GM18951 (cell line): ENCODE data around the gene ADARB2.

ENCODE experiments used
- POLR2A ChIP-seq: IDR thresholded peaks from 4 replicates; pipeline ENCODE4 v1.6.1; 2011; ENCODE audit warnings: mild to moderate bottlenecking; ENCODE audit not compliant: insufficient read length, insufficient read depth; ENCODE audit errors: extremely low read depth
- in situ Hi-C: fragments of 300-500 bp; cut with MboI; formaldehyde crosslinking; loops from one replicate; pipeline ENCODE4 v1.12.0; 2022; ENCODE audit warnings: low sequenced_read_pairs, mixed read lengths, inconsistent platforms; ENCODE audit not compliant: unreplicated experiment

Gene ADARB2

DNA sequence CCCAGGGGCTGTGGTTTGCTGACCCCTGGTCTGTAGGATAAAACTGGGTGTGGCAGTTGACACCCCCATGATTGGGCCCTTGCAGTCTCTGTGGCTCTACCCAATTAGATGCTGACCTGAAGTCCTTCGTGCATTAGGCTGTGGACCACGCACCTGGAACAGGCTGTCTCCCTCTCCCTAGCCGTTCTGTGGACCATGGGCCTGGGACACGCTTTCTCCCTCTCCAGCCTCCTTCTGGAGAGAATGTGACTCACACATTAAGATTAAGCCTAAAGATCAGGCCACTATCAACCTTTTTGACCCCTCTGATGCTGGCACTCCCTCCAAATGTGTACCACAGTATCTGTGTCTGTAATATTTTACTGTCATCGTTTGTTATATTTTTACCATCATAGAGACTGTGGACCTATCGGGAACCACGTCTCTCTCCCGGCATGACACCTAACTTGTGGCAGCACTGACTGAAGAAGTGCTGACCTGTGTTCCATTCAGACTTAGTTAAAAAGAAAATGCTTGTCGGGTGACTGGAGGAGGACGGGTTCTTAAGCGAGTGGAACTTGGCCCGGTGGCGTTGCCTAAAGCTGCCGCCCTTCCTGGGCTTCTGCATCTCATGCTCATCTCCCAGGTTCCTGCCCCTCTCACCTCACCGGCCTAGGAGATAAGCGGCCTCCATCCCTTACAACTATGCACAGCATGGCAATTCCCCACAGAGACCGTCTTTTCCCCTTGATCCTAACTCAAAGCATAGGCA lies 588.3 kb downstream of the ADARB2 start:
- TF ChIP-seq POLR2A = no peak
- in situ Hi-C loops = no loop called here

- TF ChIP-seq POLR2A = no peak
- in situ Hi-C loops = no loop called here
These were observed 589.5 kb downstream of the ADARB2 start for GRCh38 chr10:1147810-1148209.

GRCh38 chr10:1142596-1142995 lies 594.7 kb downstream of the ADARB2 start:
- in situ Hi-C loops = no loop called here
- no peak for TF ChIP-seq POLR2A

GRCh38 chr10:1141701-1142100 lies 595.6 kb downstream of the ADARB2 start:
- in situ Hi-C loops = no loop called here
- TF ChIP-seq POLR2A = no peak

DNA sequence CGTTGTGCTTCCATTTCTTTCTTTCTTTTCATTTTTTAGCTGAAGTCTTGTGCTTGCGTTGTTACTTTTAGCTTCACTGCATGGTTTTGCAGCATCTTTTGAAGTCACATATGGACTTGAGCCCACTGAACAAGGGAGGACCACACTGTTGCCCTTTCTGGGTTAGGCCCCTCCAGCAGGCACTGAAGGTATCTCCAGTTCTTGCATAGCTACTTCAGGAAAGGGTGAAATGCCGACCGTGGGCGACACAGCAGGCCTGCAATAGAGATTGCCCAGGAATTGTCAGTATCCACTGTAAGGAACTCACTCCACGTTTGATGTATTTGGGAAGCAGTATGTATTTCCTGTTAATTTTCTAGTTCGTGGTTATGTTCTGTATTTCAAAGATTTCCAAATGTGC lies 596.1 kb downstream of the ADARB2 start:
- TF ChIP-seq POLR2A = no peak

GRCh38 chr10:1138529-1138928 lies 598.8 kb downstream of the ADARB2 start:
- no peak for TF ChIP-seq POLR2A
- in situ Hi-C loops = no loop called here

More for the DNA sequence above, 596.1 kb downstream of the ADARB2 start:
- in situ Hi-C loops = no loop called here

- no peak for TF ChIP-seq POLR2A
- in situ Hi-C loops = no loop called here
These were observed 599.7 kb downstream of the ADARB2 start for GRCh38 chr10:1137499-1138163.

DNA sequence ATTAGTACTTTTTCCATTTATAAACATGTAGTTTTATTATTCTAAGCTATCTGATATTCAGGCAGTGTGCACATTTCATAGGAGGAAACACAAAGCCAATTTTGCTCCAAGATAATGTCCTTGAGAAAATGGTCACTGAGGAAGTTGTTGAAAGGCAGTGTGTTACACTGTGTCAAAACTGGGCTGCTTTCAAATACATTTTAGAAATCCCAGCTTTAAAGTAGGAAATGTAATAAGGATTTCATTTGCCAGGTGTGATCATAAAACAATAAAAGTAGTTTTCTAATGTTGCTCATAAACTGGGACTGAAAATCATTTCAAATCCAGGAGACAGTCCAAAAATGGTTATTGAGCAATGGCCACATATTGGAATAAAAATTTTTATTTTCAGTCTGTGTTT lies 601.1 kb downstream of the ADARB2 start:
- no peak for TF ChIP-seq POLR2A
- in situ Hi-C loops = no loop called here

DNA sequence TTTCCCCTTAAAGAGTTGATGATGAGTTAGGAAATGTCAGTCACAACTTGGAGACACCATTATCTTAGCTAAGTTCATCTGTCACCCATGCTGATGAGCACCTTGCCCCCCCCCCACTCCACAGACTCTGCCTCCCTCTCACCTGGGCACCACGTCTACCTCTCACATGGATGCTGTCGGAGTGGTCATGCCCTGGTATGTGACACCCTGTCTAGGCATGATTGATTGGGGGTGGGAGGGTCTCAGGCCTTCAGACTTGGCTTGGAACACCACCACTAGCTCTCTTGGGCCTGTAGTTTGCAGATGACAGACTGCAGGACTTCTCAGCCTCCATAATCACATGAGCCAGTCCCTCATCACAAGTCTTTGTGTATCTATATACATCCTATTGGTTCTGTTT lies 603.2 kb downstream of the ADARB2 start:
- no peak for TF ChIP-seq POLR2A
- in situ Hi-C loops = no loop called here

- in situ Hi-C loops = no loop called here
- TF ChIP-seq POLR2A = no peak
These were observed 603.8 kb downstream of the ADARB2 start for GRCh38 chr10:1133495-1134045.

DNA sequence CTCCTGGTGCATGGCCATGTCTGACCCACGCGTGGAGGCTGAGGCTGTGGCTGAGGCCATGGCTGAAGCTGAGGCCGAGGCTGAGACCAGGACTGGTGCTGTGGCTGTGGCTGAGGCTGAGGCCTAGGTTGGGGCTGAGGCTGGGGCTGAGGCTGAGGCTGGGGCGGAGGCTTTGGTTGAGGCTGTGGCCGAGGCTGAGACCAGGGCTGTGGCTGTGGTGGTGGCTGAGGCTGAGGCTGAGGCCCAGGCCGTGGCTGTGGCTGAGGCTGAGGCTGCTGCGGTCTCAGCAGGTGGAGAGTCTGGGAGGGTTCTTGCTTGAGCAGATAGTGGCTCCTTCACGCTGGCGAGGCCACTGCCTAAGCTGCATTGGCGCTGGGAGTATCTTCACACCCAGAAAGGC lies 604.7 kb downstream of the ADARB2 start:
- in situ Hi-C loops = no loop called here
- TF ChIP-seq POLR2A = no peak

- in situ Hi-C loops = no loop called here
- no peak for TF ChIP-seq POLR2A
These were observed 606.1 kb downstream of the ADARB2 start for GRCh38 chr10:1130995-1131790.

GRCh38 chr10:1130226-1130625 lies 607.1 kb downstream of the ADARB2 start:
- in situ Hi-C loops = no loop called here
- no peak for TF ChIP-seq POLR2A

DNA sequence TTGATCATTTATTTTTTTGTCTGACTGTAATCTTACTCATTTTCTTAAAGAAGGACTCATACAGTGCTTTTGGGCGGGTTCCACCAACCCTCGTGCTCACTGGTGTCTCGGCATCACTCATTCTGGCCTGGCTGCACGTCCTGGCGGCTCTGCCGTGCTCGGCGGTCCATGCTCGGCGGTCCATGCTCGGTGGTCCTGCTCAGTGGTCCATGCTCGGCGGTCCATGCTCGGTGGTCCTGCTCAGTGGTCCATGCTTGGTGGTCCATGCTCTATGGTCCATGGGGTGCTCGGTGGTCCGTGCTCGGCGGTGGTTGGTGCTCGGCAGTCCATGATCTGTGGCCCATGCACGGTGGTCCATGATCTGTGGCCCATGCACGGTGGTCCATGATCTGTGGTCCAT lies 608.7 kb downstream of the ADARB2 start:
- TF ChIP-seq POLR2A = no peak
- in situ Hi-C loops = no loop called here

- no peak for TF ChIP-seq POLR2A
- in situ Hi-C loops = no loop called here
These were observed 609.2 kb downstream of the ADARB2 start for GRCh38 chr10:1128115-1128514.
